Muscle of leg (tissue), 11 donors: ENCODE measurements around the gene OR10V1. TPM values are rescaled to one million over a fixed set of nuclear protein-coding genes. Genes with fewer than 3 reads are reported as not detected.
"Not testable (repeated sequence)": the region's sequence is repeated elsewhere in the genome, so short reads cannot be mapped to it uniquely, and the experiment has no call there.

Experiments
- DNase-seq: peaks from one replicate; pipeline ENCODE4 v3.0.0; 2013
- H3K27ac ChIP-seq: one replicate; pipeline ENCODE4 v1.5.1; 2013; ENCODE audit warnings: mild to moderate bottlenecking, low read length, control low read depth
- H3K27me3 ChIP-seq: one replicate; pipeline ENCODE4 v1.6.1; 2013; ENCODE audit warnings: low read length; ENCODE audit not compliant: control insufficient read depth, insufficient read depth
- H3K36me3 ChIP-seq: one replicate; pipeline ENCODE4 v1.6.1; 2013; ENCODE audit warnings: low read length; ENCODE audit not compliant: control insufficient read depth, insufficient read depth
- H3K4me1 ChIP-seq: one replicate; pipeline ENCODE4 v1.6.1; 2013; ENCODE audit warnings: low read length; ENCODE audit not compliant: control insufficient read depth, insufficient read depth
- H3K4me3 ChIP-seq: one replicate; pipeline ENCODE4 v1.5.1; 2013; ENCODE audit warnings: low read length, control low read depth
- H3K9me3 ChIP-seq: replicated peaks from 2 replicates; pipeline ENCODE4 v1.6.1; 2013; ENCODE audit warnings: low read depth, low read length; ENCODE audit not compliant: control insufficient read depth
- WGBS: methylation state at CpG from one replicate; pipeline ENCODE4 v1.1.5; 2013; ENCODE audit warnings: missing lambda C conversion rate; ENCODE audit not compliant: insufficient coverage; 5-methylcytosine and 5-hydroxymethylcytosine counted together
- polyA plus RNA-seq, 8 donors: library from polyadenylated mRNA; unstranded; fragments of 120-200 nt; gene quantifications; one replicate each; pipeline versions ENCODE4 v1.2.1 to v1.2.3, GENCODE V29; 2013; ENCODE audit warnings: inconsistent platforms in 1 of 8, low replicate concordance in 1 of 8; ENCODE audit not compliant: insufficient read length in 8 of 8, insufficient read depth in 1 of 8
- total RNA-seq: library from RNA; stranded (reverse); fragments of 120-200 nt; gene quantifications from one replicate; pipeline ENCODE4 v1.2.4, GENCODE V29; 2013

The OR10V1 gene
- total and polyA plus RNA-seq, 9 donors, result not detected

- H3K27me3 ChIP-seq, result no peaks in the 10 kb centered on the region
- DNase-seq, result no peak
- peaks cover 3% of the 10 kb centered on the region for H3K9me3 ChIP-seq
- no peaks in the 10 kb centered on the region for H3K36me3 ChIP-seq
- no peaks in the 10 kb centered on the region for H3K4me1 ChIP-seq
- 67% methylated on average over 1 of the region's 2 CpGs for WGBS
- no peak overlapping the region for H3K4me3 ChIP-seq
- H3K27ac ChIP-seq, result no peak overlapping the region
Measured at GRCh38 chr11:59691156-59691555, 22.5 kb downstream of the OR10V1 start.

GRCh38 chr11:59689015-59689414 lies 24.6 kb downstream of the OR10V1 start:
- Histone ChIP-seq H3K9me3 (peaks cover 5% of the 10 kb centered on the region), H3K27me3 (no peaks in the 10 kb centered on the region), H3K4me1 (no peaks in the 10 kb centered on the region), H3K36me3 (no peaks in the 10 kb centered on the region), H3K4me3 (no peak overlapping the region), H3K27ac (no peak overlapping the region)
- no peak for DNase-seq
- no CpG with 5 or more reads among the region's 3 CpGs for WGBS

- not testable (repeated sequence) for H3K36me3 ChIP-seq, DNase-seq
- 76% methylated on average over 6 of the region's 7 CpGs for WGBS
Measured at GRCh38 chr11:59681260-59681725, 32.4 kb downstream of the OR10V1 start.

GRCh38 chr11:59680287-59681154 lies 33.1 kb downstream of the OR10V1 start:
- Histone ChIP-seq H3K36me3 (no peaks in the 10 kb centered on the region), H3K27ac (no peak overlapping the region), H3K4me3 (no peak overlapping the region), H3K4me1 (no peaks in the 10 kb centered on the region), H3K27me3 (no peaks in the 10 kb centered on the region), H3K9me3 (peaks cover 2% of the 10 kb centered on the region)
- WGBS, result no CpG with 5 or more reads among the region's 1 CpG
- peak; percentile 85 for DNase-seq

More at GRCh38 chr11:59681260-59681725, 32.4 kb downstream of the OR10V1 start:
- H3K27ac ChIP-seq, H3K4me1 ChIP-seq, H3K9me3 ChIP-seq, H3K27me3 ChIP-seq, H3K4me3 ChIP-seq: not testable (repeated sequence)

- no peaks in the 10 kb centered on the region for H3K9me3 ChIP-seq
- no peaks in the 10 kb centered on the region for H3K36me3 ChIP-seq
- H3K4me3 ChIP-seq, result no peak overlapping the region
- no peak overlapping the region for H3K27ac ChIP-seq
- DNase-seq, result no peak
- no peaks in the 10 kb centered on the region for H3K27me3 ChIP-seq
- no peaks in the 10 kb centered on the region for H3K4me1 ChIP-seq
Measured at GRCh38 chr11:59679347-59679746, 34.3 kb downstream of the OR10V1 start.

GRCh38 chr11:59678813-59679165 lies 34.9 kb downstream of the OR10V1 start:
- no peak for DNase-seq
- no peaks in the 10 kb centered on the region for H3K9me3 ChIP-seq
- no peak overlapping the region for H3K4me3 ChIP-seq
- no peaks in the 10 kb centered on the region for H3K4me1 ChIP-seq
- no CpG with 5 or more reads among the region's 3 CpGs for WGBS
- H3K27ac ChIP-seq, result no peak overlapping the region
- no peaks in the 10 kb centered on the region for H3K27me3 ChIP-seq
- H3K36me3 ChIP-seq, result no peaks in the 10 kb centered on the region

- H3K9me3 ChIP-seq, result no peaks in the 10 kb centered on the region
Measured at GRCh38 chr11:59678118-59678812, 35.4 kb downstream of the OR10V1 start.

GRCh38 chr11:59676205-59676604 lies 37.4 kb downstream of the OR10V1 start:
- 90% methylated on average over 3 of the region's 8 CpGs for WGBS
- DNase-seq, result no peak
- no peak overlapping the region for H3K27ac ChIP-seq
- no peaks in the 10 kb centered on the region for H3K4me1 ChIP-seq
- H3K4me3 ChIP-seq, result no peak overlapping the region
- H3K27me3 ChIP-seq, result no peaks in the 10 kb centered on the region
- no peaks in the 10 kb centered on the region for H3K36me3 ChIP-seq
- no peaks in the 10 kb centered on the region for H3K9me3 ChIP-seq

More at GRCh38 chr11:59678118-59678812, 35.4 kb downstream of the OR10V1 start:
- Histone ChIP-seq H3K4me1 (no peaks in the 10 kb centered on the region), H3K36me3 (no peaks in the 10 kb centered on the region), H3K27ac (no peak overlapping the region), H3K27me3 (no peaks in the 10 kb centered on the region), H3K4me3 (no peak overlapping the region)
- no CpG with 5 or more reads among the region's 2 CpGs for WGBS
- no peak for DNase-seq

GRCh38 chr11:59674291-59674690 lies 39.4 kb downstream of the OR10V1 start:
- peaks cover 8% of the 10 kb centered on the region for H3K4me1 ChIP-seq
- H3K36me3 ChIP-seq, result no peaks in the 10 kb centered on the region
- WGBS, result no CpG with 5 or more reads among the region's 2 CpGs
- H3K27ac ChIP-seq, result no peak overlapping the region
- DNase-seq, result no peak
- no peaks in the 10 kb centered on the region for H3K27me3 ChIP-seq
- no peak overlapping the region for H3K4me3 ChIP-seq
- H3K9me3 ChIP-seq, result no peaks in the 10 kb centered on the region

GRCh38 chr11:59673291-59673690 lies 40.4 kb downstream of the OR10V1 start:
- no peak overlapping the region for H3K4me3 ChIP-seq
- no peak overlapping the region for H3K27ac ChIP-seq
- no CpG with 5 or more reads among the region's 2 CpGs for whole genome bisulfite sequencing
- no peaks in the 10 kb centered on the region for H3K36me3 ChIP-seq
- H3K27me3 ChIP-seq, result no peaks in the 10 kb centered on the region
- no peak for DNase-seq
- H3K9me3 ChIP-seq, result no peaks in the 10 kb centered on the region
- H3K4me1 ChIP-seq, result peaks cover 8% of the 10 kb centered on the region
